Adrenal gland (tissue), 12 donors: Measurements from ENCODE around the gene ZNF638. TPM values are rescaled to one million over a fixed set of nuclear protein-coding genes. Genes with fewer than 3 reads are reported as not detected.
A peak's percentile ranks its signal among the peaks of the same experiment; 100 is the strongest.
"Not testable (repeated sequence)": the region's sequence is repeated elsewhere in the genome, so short reads cannot be mapped to it uniquely, and the experiment has no call there.

ENCODE experiments used
- DNase-seq, 7 donors: peaks; one replicate each; pipeline ENCODE4 v3.0.0-alpha.2; 2019 to 2020
- H3K27ac ChIP-seq, 5 donors: fragments of 200-600 bp; sonication (generic) in 4 of 5; 1 replicate in 3 of 5; 2 replicates in 2 of 5; pipeline versions ENCODE4 v1.5.1 to v1.8.0; 2016 to 2020; ENCODE audit warnings: mild to moderate bottlenecking in 1 of 5
- H3K27me3 ChIP-seq: fragments of 200-600 bp; 2 replicates; pipeline ENCODE4 v1.8.0; 2021
- H3K36me3 ChIP-seq, 2 donors: fragments of 200-600 bp; replicated peaks in 1 of 2; 1 replicate in 1 of 2; 2 replicates in 1 of 2; pipeline versions ENCODE4 v1.5.1 to v1.8.0; 2018 to 2022
- H3K4me1 ChIP-seq, 2 donors: fragments of 200-600 bp; replicated peaks in 1 of 2; 1 replicate in 1 of 2; 2 replicates in 1 of 2; pipeline versions ENCODE4 v1.5.1 to v1.8.0; 2018 to 2021
- H3K4me3 ChIP-seq, 4 donors: fragments of 200-600 bp; sonication (generic) in 3 of 4; one replicate each; pipeline ENCODE4 v1.5.1; 2016 to 2018
- H3K9me3 ChIP-seq, 3 donors: fragments of 200-600 bp; sonication (generic) in 1 of 3; replicated peaks in 1 of 3; 1 replicate in 2 of 3; 2 replicates in 1 of 3; pipeline versions ENCODE4 v1.5.1 to v1.8.0; 2016 to 2021
- POLR2A ChIP-seq, 2 donors: fragments of 450-650 bp; IDR thresholded peaks; one replicate each; pipeline ENCODE4 v1.6.1; 2017; ENCODE audit warnings: antibody characterized with exemption in 2 of 2, mild to moderate bottlenecking in 2 of 2, moderate library complexity in 1 of 2
- WGBS, 4 donors: extraction: QIAGEN DNeasy Blood & Tissue Kit in 2 of 4; methylation state at CpG; one replicate each; pipeline versions ENCODE4 v1.1.5 to v1.1.7; 2013 to 2017; 5-methylcytosine and 5-hydroxymethylcytosine counted together
- intact Hi-C, 2 donors: fragments of 100-400 bp; cut with DNase I; formaldehyde crosslinking; loops; one replicate each; pipeline versions ENCODE4 v1.14.1 to v1.15.0; 2022 to 2023
- polyA plus RNA-seq, 3 donors: library from polyadenylated mRNA; stranded (reverse); fragments of 200-250 nt in 2 of 3; fragments of 350-450 nt in 1 of 3; fragmentation: Illumina TruSeq in 1 of 3; extraction: RNeasy Lipid Tissue Mini Kit (QIAGEN cat#74804) in 1 of 3; gene quantifications; one replicate each; pipeline ENCODE4 v1.2.3, GENCODE V29; 2013 to 2014
- total RNA-seq, 9 donors: library from RNA; depleted of rRNA in 4 of 9; stranded (reverse); fragments of >200 nt in 4 of 9; fragments of 120-200 nt in 1 of 9; fragmentation: NEBNext Ultra II Directional in 1 of 9; extraction: Animal tissue kit (Norgen Biotek cat#: 25700) in 1 of 9; gene quantifications; one replicate each; pipeline versions ENCODE4 v1.1.0 to v1.2.4, GENCODE V29; 2013 to 2023
- TF ChIP-seq, protein P1 (sequence below), 6 experiments: fragments of 450-650 bp in 4 of 6; fragments of 200-600 bp in 2 of 6; sonication (generic) in 1 of 6; IDR thresholded peaks; 1 replicate in 5 of 6; 2 replicates in 1 of 6; pipeline versions ENCODE4 v1.5.1 to v1.8.0; 2016 to 2021; ENCODE audit warnings: antibody characterized with exemption in 6 of 6, mild to moderate bottlenecking in 2 of 6, moderate library complexity in 1 of 6
- donor health status: healthy with polysubstance abuse.
- donor health status: Bipolar disorder and iron deficiency.
- donor health status: DM: yes; HTN: yes; CAD: no.
- donor health status: DM: no; HTN: no; CAD: no.
- donor health status: DM: no; HTN: no; CAD: no.
- donor health status: DM: yes; HTN: yes; CAD: no.

Gene ZNF638
- total and polyA plus RNA-seq, 12 donors = 60.1 to 525 (median 139) TPM

DNA sequence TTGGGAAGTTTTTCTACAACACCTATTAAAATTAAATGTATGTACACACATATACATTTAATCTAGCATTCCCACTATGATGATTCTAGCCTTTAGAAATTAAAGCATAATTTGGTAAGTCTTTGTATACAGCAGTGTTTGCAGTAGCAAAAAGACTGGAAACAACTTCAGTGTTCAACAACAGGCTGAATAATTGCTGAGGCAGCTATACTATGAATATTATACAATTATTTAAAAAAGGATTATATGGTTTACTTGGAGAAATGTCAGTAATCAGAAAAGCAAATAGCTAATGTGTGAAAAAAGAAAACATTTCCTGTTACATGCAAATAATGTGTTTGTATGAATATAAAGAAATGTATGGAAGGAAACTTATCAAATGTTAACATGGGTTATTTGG lies 1.4 kb upstream of the ZNF638 start:
- H3K4me3 ChIP-seq = no peak overlapping the region
- no peaks in the 10 kb centered on the region for H3K27me3 ChIP-seq
- TF ChIP-seq, protein P1, sequence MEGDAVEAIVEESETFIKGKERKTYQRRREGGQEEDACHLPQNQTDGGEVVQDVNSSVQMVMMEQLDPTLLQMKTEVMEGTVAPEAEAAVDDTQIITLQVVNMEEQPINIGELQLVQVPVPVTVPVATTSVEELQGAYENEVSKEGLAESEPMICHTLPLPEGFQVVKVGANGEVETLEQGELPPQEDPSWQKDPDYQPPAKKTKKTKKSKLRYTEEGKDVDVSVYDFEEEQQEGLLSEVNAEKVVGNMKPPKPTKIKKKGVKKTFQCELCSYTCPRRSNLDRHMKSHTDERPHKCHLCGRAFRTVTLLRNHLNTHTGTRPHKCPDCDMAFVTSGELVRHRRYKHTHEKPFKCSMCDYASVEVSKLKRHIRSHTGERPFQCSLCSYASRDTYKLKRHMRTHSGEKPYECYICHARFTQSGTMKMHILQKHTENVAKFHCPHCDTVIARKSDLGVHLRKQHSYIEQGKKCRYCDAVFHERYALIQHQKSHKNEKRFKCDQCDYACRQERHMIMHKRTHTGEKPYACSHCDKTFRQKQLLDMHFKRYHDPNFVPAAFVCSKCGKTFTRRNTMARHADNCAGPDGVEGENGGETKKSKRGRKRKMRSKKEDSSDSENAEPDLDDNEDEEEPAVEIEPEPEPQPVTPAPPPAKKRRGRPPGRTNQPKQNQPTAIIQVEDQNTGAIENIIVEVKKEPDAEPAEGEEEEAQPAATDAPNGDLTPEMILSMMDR (IDR thresholded peaks at IDR 0.05) = no peak
- no peak for TF ChIP-seq POLR2A (IDR thresholded peaks at IDR 0.05)
- no peaks in the 10 kb centered on the region for H3K36me3 ChIP-seq
- intact Hi-C loops = no loop called here
- H3K9me3 ChIP-seq = no peaks in the 10 kb centered on the region
- DNase-seq = no peak
- peaks cover 5 to 30% of the 10 kb centered on the region in 2 donors for H3K4me1 ChIP-seq
- no peak overlapping the region for H3K27ac ChIP-seq

DNA sequence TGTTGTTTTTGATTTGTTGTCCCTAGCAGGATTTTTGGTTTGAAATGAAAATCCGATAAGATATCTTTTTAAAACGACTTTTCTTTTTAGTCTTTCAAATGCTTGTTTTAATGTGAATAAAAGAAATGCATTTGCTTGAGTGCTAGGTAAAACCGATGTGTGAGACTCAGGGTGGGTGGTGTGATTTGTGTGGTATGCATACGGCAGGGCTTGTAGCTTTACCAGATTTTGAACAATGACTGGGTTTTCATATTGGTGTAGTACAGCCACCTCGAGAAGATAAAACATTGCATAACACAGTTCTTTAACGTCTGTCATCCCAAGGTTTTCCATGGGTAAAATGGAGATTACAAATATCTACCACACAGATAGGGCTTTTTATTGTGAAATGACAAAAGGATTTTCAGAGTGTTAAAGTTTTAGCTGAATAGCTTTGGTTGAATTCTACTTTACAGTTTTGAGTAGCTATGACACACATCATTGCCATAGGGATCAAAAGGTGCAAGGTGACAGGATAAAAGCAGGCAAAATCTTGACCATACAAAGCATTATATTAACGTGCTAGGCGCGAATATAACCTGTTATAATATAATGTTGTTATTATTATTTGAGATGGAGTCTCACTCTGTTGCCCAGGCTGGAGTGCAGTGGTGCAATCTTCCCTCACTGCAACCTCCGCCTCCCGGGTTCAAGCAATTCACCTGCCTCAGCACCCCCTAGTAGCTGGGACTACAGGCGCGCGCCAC lies 824 bp upstream of the ZNF638 start:
- intact Hi-C loops = no loop called here

DNA sequence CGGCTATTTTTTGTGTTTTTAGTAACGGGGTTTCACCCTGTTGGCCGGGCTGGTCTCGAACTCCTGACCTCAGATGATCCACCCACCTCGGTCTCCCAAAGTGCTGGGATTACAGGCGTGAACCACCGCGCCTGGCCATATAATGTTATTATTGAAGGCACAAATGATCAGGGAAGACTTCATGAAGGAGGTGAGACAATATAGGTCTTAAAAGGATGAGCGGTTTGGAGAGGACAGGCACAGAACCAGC lies 326 bp upstream of the ZNF638 start:
- peaks cover 7 to 41% of the 10 kb centered on the region in 2 donors for H3K4me1 ChIP-seq
- intact Hi-C loops, H3K36me3 ChIP-seq, H3K9me3 ChIP-seq, H3K27me3 ChIP-seq: not testable (repeated sequence)
- peak overlapping the region in 1 of 4 donors; percentile 14 for H3K4me3 ChIP-seq
- WGBS, 4 donors = 4 to 8% (median 6%) methylated on average over 9 of the region's 9 CpGs
- DNase-seq = peak in 4 of 7 donors; percentile 13 to 62 (median 38)
- H3K27ac ChIP-seq = peak overlapping the region in 1 of 5 donors; percentile 95

More for the DNA sequence above, 824 bp upstream of the ZNF638 start:
- peaks cover 5 to 36% of the 10 kb centered on the region in 2 donors for H3K4me1 ChIP-seq
- H3K27me3 ChIP-seq = no peaks in the 10 kb centered on the region
- WGBS, 4 donors = 46 to 52% (median 47%) methylated on average over 14 of the region's 14 CpGs
- peak overlapping the region in 1 of 4 donors; percentile 14 for H3K4me3 ChIP-seq
- TF ChIP-seq, protein P1 (IDR thresholded peaks at IDR 0.05) = no peak
- no peak for TF ChIP-seq POLR2A (IDR thresholded peaks at IDR 0.05)
- peak overlapping the region in 1 of 5 donors; percentile 95 for H3K27ac ChIP-seq
- H3K9me3 ChIP-seq = no peaks in the 10 kb centered on the region
- H3K36me3 ChIP-seq = no peaks in the 10 kb centered on the region
- DNase-seq = peak in 1 of 7 donors; percentile 18

DNA sequence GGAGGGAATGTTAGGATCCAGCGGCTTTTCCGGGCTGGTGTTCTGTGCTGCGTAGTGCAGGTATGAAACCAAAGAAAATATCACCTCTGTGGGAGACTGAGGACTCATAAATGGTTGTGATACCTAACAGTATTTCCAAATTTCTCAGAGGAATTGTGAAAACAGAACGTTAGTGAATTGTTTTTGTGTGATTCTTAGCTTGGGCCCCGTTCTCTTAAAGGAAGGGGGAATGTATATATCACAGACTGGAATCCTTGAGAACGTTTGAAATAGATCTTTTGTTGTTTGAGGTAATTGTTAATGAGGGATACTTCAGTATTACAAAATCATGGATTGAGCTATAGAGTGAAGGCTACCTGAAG lies 834 bp downstream of the ZNF638 start:
- H3K9me3 ChIP-seq = no peaks in the 10 kb centered on the region
- peaks cover 17 to 53% of the 10 kb centered on the region in 2 donors for H3K4me1 ChIP-seq
- H3K27me3 ChIP-seq = no peaks in the 10 kb centered on the region
- no peak for DNase-seq
- TF ChIP-seq, protein P1 (IDR thresholded peaks at IDR 0.05) = no peak
- no peak for TF ChIP-seq POLR2A (IDR thresholded peaks at IDR 0.05)
- intact Hi-C loops = no loop called here
- H3K4me3 ChIP-seq = peak overlapping the region; percentile 70 to 97 (median 92)
- peak overlapping the region; percentile 83 to 99 (median 95) for H3K27ac ChIP-seq
- WGBS, 4 donors = 0 to 1% (median 1%) methylated on average over 6 of the region's 6 CpGs
- H3K36me3 ChIP-seq = no peaks in the 10 kb centered on the region

DNA sequence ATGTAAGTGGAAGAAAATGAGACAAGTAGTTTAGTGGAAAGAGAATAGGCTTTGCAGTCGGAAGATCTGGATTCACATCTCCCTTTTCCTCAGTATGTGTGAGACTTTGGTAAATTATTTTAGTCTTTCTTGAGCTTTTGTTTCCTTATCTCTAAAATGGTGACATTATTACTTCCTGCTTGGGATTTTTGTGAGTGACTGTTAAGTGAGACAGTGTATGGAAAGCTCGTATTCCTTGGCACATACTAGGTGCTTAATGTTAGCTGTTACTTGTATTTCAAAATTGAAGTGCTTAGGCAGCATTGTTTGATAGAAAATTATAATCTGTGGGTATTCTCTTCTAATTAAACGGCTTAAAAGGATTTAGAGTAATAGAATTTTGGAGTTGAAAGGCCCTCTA lies 2.0 kb downstream of the ZNF638 start:
- 39 to 52% (median 41%) methylated on average over 3 of the region's 3 CpGs for WGBS, 4 donors
- H3K9me3 ChIP-seq = no peaks in the 10 kb centered on the region
- intact Hi-C loops = no loop called here

More for the DNA sequence above, 2.0 kb downstream of the ZNF638 start:
- H3K27me3 ChIP-seq = no peaks in the 10 kb centered on the region
- peaks cover 29 to 63% of the 10 kb centered on the region in 2 donors for H3K4me1 ChIP-seq
- DNase-seq = no peak
- H3K4me3 ChIP-seq = peak overlapping the region in 2 of 4 donors; percentile 19 to 97
- no peaks in the 10 kb centered on the region for H3K36me3 ChIP-seq
- TF ChIP-seq, protein P1 (IDR thresholded peaks at IDR 0.05) = no peak
- TF ChIP-seq POLR2A (IDR thresholded peaks at IDR 0.05) = no peak
- no peak overlapping the region for H3K27ac ChIP-seq
